ENCODE measurements around the gene ALG9. TPM values are rescaled to one million over a fixed set of nuclear protein-coding genes. Genes with fewer than 3 reads are reported as not detected.

Gene ALG9
- polyA plus RNA-seq, 12 donors = 18.9 to 38.9 (median 32.4) TPM; not detected in 1

DNA sequence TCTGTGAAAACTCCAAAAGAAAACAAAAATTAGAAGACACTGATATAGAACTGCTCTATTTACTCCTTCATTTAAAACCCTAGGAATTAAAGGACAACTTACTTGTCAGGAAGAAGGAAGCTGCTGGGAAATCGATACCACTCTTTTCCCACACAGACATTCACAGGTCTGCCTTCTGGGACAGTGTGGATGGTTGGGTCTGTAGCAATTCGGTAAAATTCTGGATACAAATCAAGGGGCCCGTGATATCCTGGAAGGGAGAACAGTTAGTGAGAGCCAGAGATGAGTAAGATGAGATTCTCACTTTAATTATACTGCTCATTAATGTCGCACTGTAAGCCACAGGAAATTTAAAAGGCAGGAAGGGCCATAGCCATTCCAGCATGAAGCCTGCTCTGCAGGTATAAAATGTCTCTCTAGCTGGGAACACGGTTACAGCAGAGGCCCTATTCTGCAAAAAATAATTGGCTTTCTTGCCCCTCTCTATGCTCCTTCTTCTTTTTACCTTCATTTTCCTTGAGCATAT is 34.0 kb downstream of the ALG9 start:
- DNase-seq = no peak

GRCh38 chr11:111836721-111837120 is 34.7 kb downstream of the ALG9 start:
- DNase-seq = no peak

DNA sequence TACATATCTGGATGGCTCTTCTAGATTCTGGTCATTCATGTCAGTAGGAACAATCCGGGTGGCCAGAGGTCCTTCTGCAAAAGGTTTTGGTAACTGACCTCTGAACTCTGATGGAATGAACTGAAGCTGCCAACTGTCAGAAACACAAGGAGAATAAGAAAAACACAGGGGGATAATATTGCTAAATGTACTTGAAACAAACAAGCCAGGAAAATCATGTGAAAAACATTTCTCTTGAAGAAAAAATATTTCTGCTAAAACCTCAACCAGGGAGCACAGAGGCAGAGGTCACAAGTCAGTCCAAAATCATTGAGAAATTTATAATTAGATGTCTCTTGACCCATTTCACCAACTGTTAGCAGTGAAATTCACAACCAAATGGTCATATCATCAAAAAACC is 35.2 kb downstream of the ALG9 start:
- DNase-seq = no peak

DNA sequence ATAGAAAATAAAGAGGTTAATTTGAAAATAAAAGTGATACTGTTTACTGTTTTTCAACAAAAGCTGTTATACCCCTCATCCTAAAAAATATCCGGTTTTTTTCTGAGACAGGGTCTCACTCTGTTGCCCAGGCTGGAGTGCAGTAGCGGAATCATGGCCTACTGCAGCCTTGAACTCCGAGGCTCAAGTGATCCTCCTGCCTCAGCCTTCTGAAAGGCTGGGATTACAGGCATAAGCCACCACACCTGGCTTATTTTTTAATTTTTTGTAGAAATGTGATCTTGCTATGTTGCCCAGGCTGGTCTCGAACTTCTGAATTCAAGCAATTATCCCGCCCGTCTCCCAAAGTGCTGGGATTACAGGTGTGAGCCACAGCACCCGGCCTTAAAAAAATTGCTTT is 35.7 kb downstream of the ALG9 start:
- no peak for DNase-seq

DNA sequence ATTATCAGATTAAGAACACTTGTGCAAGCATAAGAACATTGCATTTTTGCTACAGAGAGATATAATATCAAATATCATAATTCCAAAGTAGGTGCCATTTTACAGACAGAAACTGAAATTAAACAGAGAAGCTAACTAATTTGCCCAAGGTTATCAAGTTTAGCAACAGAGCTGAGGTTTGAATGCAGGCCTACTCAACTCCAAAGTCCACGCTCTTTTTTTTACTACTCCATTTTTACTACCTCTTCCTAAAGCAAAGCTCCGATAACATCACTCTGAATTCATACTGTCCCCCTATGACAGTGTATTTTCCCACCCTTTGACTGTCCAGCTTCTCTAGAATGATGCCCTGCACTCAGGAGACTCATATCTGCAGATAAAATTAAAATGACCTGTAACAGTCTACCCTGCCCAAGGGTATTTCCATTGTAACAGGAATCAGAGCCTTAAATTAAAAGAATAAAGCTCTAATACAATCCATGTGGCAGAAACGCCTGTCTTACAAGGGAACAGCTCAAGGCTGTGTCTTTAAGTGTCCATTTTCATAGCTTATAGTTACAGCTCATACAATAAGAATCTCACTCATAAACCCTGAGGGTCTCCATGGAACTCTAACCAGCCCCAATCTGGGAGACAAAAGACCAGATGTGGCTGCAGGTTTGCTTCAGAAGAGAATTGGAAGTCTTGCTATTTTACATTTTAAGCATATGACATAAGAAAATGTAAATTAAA is 36.8 kb downstream of the ALG9 start:
- DNase-seq = no peak

DNA sequence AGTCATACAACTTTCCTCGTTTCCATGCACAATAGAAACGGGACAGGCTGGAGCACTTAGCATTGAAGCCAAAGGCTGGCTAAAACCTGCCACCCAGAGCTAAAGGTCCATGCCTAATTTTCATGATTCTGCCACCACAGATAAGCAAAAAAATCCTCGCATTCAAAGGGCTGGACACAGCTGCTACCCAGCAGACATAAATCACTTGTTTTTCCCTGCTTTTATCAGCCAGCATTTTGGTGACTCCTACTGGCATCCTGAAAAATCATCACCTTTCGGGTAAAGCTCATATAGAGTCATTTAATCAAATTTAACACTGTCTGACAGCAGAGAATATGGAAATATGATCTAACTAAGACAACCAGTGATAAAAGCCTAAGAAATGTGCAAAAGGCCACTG is 37.9 kb downstream of the ALG9 start:
- DNase-seq = no peak

DNA sequence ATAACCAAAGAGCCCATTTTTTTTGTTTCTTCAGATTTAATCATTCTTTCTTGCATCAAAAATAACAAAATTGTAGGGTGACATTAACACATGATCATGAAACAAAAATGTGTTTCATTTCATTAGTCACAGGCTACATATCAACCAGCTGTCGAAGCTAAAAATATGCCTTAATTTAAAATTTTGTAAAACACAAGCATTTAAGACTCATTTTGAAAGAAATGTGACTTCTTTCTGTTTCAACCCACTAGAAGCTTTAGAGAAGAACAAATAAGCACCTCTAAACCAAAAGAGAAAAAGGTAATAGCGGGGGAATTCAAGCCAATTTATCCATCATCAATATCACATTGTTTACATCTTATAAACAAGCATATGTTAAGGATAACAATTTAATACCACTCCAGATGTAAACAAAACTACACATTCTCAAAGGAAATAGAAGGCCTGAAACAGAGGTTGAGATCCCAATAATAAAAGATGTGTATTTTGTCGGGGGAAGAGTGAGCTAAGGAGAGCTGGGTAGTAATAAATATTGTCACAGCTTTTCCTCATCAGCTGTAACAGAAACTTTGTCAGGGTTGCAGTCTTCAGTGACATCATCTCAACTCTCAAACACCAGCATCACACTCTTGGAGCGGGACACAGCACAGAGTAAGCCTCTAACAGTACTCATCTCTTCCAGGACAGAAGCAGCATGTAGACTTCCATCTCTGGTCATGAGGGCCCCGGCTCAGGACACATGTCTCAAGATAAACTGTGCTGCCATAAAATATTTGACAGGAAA is 42.0 kb downstream of the ALG9 start:
- no peak for DNase-seq

DNA sequence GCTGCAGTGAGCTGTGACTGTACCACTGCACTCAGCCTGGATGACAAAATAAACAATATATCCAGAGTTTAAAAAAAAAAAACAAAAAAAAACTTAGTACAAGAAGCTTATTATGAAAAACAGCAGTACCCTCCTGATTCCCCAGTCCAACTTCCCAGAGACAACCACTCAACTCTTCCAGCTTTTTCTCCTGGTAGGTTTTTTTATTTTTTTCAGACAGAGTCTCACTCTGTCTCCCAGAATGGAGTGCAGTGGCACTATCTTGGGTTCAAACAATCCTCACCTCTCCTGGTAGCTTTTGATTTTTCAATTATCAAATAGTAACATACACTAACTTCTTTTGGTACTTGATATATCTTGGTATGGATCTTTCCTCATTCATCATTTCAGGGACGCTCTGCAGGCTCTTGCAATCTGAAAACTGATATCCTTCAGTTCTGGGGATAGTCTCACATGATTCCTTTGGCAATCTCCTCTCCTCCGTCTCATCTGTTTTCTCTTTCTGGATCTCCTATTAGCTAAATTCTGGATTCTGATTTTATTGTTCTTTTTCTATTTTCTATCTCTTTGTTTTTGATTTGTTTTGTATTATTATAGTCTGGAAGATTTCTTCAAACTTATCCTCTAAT is 44.9 kb downstream of the ALG9 start:
- no peak for DNase-seq

- DNase-seq = no peak
Observed at GRCh38 chr11:111823629-111824028, 47.8 kb downstream of the ALG9 start.

DNA sequence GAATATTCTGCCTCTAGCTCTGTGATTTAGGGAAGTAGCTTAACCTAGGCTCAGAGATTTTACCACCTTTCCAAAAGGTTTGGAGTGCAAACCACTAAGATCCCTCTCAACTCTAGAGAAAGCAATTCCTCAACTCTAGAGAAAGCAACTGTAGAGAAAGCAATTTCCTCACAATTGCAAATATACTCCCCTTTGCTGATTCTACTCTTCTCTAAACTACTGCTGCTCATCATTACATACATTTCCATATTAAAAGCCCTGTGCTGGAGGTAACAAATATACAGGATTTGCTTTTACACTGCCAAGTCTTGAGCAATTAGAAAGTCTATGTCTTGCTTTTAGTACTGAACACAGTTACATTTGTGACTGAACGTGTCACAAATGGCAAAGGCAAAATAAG is 48.2 kb downstream of the ALG9 start:
- no peak for DNase-seq

- no peak for DNase-seq
Observed at GRCh38 chr11:111819829-111820237, 51.5 kb downstream of the ALG9 start.

GRCh38 chr11:111819161-111819828 is 52.1 kb downstream of the ALG9 start:
- DNase-seq = peak; percentile 53

GRCh38 chr11:111815489-111815888 is 55.9 kb downstream of the ALG9 start:
- DNase-seq = no peak

GRCh38 chr11:111814557-111815320 is 56.6 kb downstream of the ALG9 start:
- DNase-seq = peak; percentile 33

DNA sequence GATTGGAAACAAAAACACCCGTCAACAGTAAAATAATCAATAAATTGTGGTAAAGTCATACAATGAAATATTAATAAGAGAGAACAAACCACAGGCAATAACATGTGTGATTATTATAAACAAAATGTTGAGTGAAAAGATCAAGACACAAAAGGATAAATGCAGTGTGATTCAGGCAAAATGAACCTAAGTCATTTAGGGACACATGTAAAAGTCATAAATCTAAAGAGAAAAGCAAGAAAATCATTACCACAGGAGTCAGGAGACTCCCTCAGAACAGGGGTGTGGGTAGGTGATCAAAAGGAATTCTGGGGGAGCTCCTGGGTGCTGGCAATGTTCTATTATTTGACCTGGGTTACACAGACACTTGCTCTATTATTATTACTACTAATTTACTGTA is 57.3 kb downstream of the ALG9 start:
- DNase-seq = no peak

GRCh38 chr11:111812211-111812610 is 59.2 kb downstream of the ALG9 start:
- DNase-seq = no peak

- DNase-seq = no peak
Observed at GRCh38 chr11:111811445-111811844, 59.9 kb downstream of the ALG9 start.

- DNase-seq = no peak
Observed at GRCh38 chr11:111808834-111809233, 62.5 kb downstream of the ALG9 start.

GRCh38 chr11:111808063-111808588 is 63.3 kb downstream of the ALG9 start:
- DNase-seq = no peak

- DNase-seq = no peak
Observed at GRCh38 chr11:111807076-111807475, 64.3 kb downstream of the ALG9 start.

GRCh38 chr11:111801135-111801534 is 70.2 kb downstream of the ALG9 start:
- no peak for DNase-seq
